Activated T-cell treated with anti-CD3 and anti-CD28 coated beads, Interleukin-2, amount 50 U/mL, for 72 hours (primary cell): ENCODE measurements around the gene SPATA31C1. TPM values are rescaled to one million over a fixed set of nuclear protein-coding genes. Genes with fewer than 3 reads are reported as not detected.
"Not testable (repeated sequence)": the region's sequence is repeated elsewhere in the genome, so short reads cannot be mapped to it uniquely, and the experiment has no call there.

Experiments used
- ATAC-seq, 2 donors: fragments of 150-1000 bp; cut with Tn5 transposase; replicated peaks in 1 of 2; 2 replicates each; pipeline ENCODE4 v1.10.0; 2021; ENCODE audit warnings: moderate library complexity in 2 of 2, mild to moderate bottlenecking in 1 of 2
- DNase-seq, 2 donors: peaks; one replicate each; pipeline ENCODE4 v3.0.0; 2021 to 2022; ENCODE audit warnings: mixed read lengths in 1 of 2
- H3K27ac Mint-ChIP-seq: one replicate; pipeline ENCODE4 v1.8.0; 2022; ENCODE audit warnings: mild to moderate bottlenecking, moderate library complexity, mixed read lengths
- H3K27me3 Mint-ChIP-seq: one replicate; pipeline ENCODE4 v1.8.0; 2022; ENCODE audit warnings: low read depth, mixed read lengths
- H3K36me3 Mint-ChIP-seq, 2 donors: one replicate each; pipeline ENCODE4 v1.8.0; 2022; ENCODE audit warnings: mixed read lengths in 2 of 2, mild to moderate bottlenecking in 1 of 2; ENCODE audit not compliant: insufficient read depth in 2 of 2
- H3K4me1 Mint-ChIP-seq: one replicate; pipeline ENCODE4 v1.8.0; 2022; ENCODE audit warnings: low read depth, mixed read lengths
- H3K4me3 Mint-ChIP-seq, 2 donors: one replicate each; pipeline ENCODE4 v1.8.0; 2022; ENCODE audit warnings: mild to moderate bottlenecking in 2 of 2, mixed read lengths in 2 of 2, moderate library complexity in 2 of 2
- H3K9me3 Mint-ChIP-seq, 2 donors: one replicate each; pipeline ENCODE4 v1.8.0; 2022; ENCODE audit warnings: mixed read lengths in 2 of 2
- total RNA-seq, 2 donors: library from RNA; stranded (reverse); gene quantifications; one replicate each; pipeline ENCODE4 v1.2.3, GENCODE V29; 2022

The SPATA31C1 gene
- total RNA-seq = not detected

GRCh38 chr9:87917662-87918061 is at the start of gene SPATA31C1:
TSS of gene SPATA31C1 (plus strand) at chr9:87917962.
- not testable (repeated sequence) for DNase-seq, H3K36me3 Mint-ChIP-seq, ATAC-seq, H3K9me3 Mint-ChIP-seq, H3K4me3 Mint-ChIP-seq, H3K27ac Mint-ChIP-seq, H3K4me1 Mint-ChIP-seq, H3K27me3 Mint-ChIP-seq

GRCh38 chr9:87868175-87868574 is 49.6 kb upstream of the SPATA31C1 start:
- peaks cover 0 to 6% of the 10 kb centered on the region in 2 donors for H3K36me3 Mint-ChIP-seq
- DNase-seq (no peak), ATAC-seq (no peak)
- peaks cover 6% of the 10 kb centered on the region in 2 donors for H3K9me3 Mint-ChIP-seq
- H3K4me3 Mint-ChIP-seq = no peak overlapping the region
- peaks cover 7% of the 10 kb centered on the region for H3K27me3 Mint-ChIP-seq
- no peaks in the 10 kb centered on the region for H3K4me1 Mint-ChIP-seq
- no peak overlapping the region for H3K27ac Mint-ChIP-seq

GRCh38 chr9:87868635-87869034 is 49.1 kb upstream of the SPATA31C1 start:
- Mint-ChIP-seq H3K4me3 (no peak overlapping the region), H3K4me1 (no peaks in the 10 kb centered on the region), H3K9me3 (peaks cover 6% of the 10 kb centered on the region in 2 donors), H3K36me3 (peaks cover 0 to 6% of the 10 kb centered on the region in 2 donors), H3K27ac (no peak overlapping the region), H3K27me3 (peaks cover 8% of the 10 kb centered on the region)
- DNase-seq = no peak
- no peak for ATAC-seq

DNA sequence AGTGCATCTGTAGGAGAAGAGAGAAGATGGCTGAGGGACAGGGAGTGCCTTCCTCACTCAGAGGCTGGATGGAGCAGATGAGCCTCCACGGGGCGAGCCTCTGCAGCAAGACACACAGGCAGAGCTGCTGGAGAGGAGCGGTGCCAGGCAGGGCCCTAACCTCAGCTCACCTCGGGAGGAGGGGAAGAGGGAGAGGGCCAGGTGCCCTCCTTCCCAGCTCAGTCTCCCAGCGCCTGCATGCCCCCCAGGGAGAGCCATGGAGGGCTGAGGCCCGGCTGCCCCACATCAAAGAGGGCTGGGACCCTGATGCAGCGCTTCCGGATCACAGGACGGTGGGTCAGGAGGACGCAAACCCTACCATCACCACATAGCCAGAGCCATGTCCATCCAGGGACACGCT is 48.7 kb upstream of the SPATA31C1 start:
- no peak for ATAC-seq

GRCh38 chr9:87871425-87872078 is 46.2 kb upstream of the SPATA31C1 start:
- peaks cover 0 to 6% of the 10 kb centered on the region in 2 donors for H3K36me3 Mint-ChIP-seq
- H3K4me3 Mint-ChIP-seq = no peak overlapping the region
- H3K9me3 Mint-ChIP-seq = peaks cover 6% of the 10 kb centered on the region in 2 donors
- ATAC-seq (no peak), DNase-seq (no peak)
- H3K4me1 Mint-ChIP-seq = no peaks in the 10 kb centered on the region
- H3K27ac Mint-ChIP-seq = no peak overlapping the region
- peaks cover 11% of the 10 kb centered on the region for H3K27me3 Mint-ChIP-seq

More for the DNA sequence above, 48.7 kb upstream of the SPATA31C1 start:
- Mint-ChIP-seq H3K27ac (no peak overlapping the region), H3K4me3 (no peak overlapping the region), H3K36me3 (peaks cover 0 to 6% of the 10 kb centered on the region in 2 donors), H3K4me1 (no peaks in the 10 kb centered on the region), H3K9me3 (peaks cover 6% of the 10 kb centered on the region in 2 donors), H3K27me3 (peaks cover 8% of the 10 kb centered on the region)
- no peak for DNase-seq

- no peak for DNase-seq
- Mint-ChIP-seq H3K4me1 (no peaks in the 10 kb centered on the region), H3K27ac (no peak overlapping the region), H3K36me3 (peaks cover 0 to 6% of the 10 kb centered on the region in 2 donors), H3K4me3 (no peak overlapping the region), H3K27me3 (peaks cover 17% of the 10 kb centered on the region), H3K9me3 (peaks cover 6% of the 10 kb centered on the region in 2 donors)
- no peak for ATAC-seq
Observed at GRCh38 chr9:87872079-87872624, 45.6 kb upstream of the SPATA31C1 start.

DNA sequence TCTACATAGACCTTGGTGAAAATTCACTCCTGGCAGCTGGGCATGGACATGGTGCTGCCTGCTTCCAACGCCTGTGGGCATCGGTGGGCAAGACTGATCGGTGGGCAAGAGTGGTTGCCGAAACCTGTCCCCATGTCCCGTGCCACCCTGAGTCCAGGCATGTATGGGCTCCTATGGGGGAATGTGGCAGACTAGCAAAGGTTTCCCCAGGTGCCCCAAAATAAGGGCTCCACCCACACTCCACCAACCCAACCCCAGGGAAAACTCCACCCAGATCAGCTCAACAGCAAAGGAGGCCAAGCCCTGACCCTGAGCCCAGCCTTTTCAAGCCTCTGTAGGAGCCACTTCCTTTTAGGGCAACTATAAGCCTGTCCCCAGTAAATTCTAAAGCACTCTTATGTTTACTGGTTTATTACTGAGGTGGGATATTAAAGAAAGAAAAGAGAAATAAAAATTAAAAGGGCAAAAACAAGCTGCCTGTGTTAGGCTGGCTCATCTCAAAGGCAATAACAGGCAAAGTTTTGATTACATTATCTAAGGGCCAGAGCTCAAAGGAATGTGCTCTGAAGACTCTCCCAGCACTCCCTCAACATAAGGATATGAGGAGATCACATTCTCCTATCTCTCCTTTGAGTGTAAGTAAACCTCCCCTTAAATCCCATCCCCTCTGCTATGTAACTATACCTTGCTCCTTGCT is 44.0 kb upstream of the SPATA31C1 start:
- H3K27ac Mint-ChIP-seq = peak overlapping the region; percentile 14
- H3K27me3 Mint-ChIP-seq = peaks cover 23% of the 10 kb centered on the region
- no peak for DNase-seq
- ATAC-seq = no peak
- H3K4me3 Mint-ChIP-seq = no peak overlapping the region
- H3K36me3 Mint-ChIP-seq = peaks cover 0 to 8% of the 10 kb centered on the region in 2 donors
- peaks cover 5% of the 10 kb centered on the region for H3K4me1 Mint-ChIP-seq
- H3K9me3 Mint-ChIP-seq = peaks cover 6 to 9% of the 10 kb centered on the region in 2 donors

GRCh38 chr9:87874304-87874623 is 43.5 kb upstream of the SPATA31C1 start:
- Mint-ChIP-seq H3K36me3 (peaks cover 0 to 9% of the 10 kb centered on the region in 2 donors), H3K4me3 (no peak overlapping the region), H3K4me1 (peaks cover 6% of the 10 kb centered on the region), H3K9me3 (peaks cover 6 to 10% of the 10 kb centered on the region in 2 donors), H3K27ac (peak overlapping the region; percentile 14), H3K27me3 (peaks cover 23% of the 10 kb centered on the region)
- DNase-seq = no peak
- no peak for ATAC-seq

DNA sequence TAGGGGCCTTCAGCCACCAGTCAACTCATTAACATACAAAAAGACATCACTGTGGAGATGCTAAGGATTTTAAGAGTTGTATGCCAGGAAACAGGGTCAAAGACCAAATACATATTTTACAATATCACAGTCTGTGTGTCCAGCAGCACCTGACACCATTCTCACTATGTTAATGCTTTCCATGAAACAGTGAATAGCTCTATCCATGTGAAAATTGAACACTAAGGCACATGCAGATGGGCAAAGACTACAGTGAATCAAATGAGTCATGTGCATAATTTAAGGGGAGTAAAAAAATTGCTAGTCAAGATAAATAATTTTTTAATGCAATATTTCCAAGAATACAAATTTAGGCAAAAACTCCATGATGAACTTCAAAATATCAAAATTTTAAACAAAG is 42.7 kb upstream of the SPATA31C1 start:
- peaks cover 26% of the 10 kb centered on the region for H3K27me3 Mint-ChIP-seq
- no peak overlapping the region for H3K4me3 Mint-ChIP-seq
- peaks cover 0 to 4% of the 10 kb centered on the region in 2 donors for H3K9me3 Mint-ChIP-seq
- ATAC-seq (no peak), DNase-seq (no peak)
- H3K4me1 Mint-ChIP-seq = peaks cover 10% of the 10 kb centered on the region
- H3K27ac Mint-ChIP-seq = no peak overlapping the region
- H3K36me3 Mint-ChIP-seq = peaks cover 0 to 3% of the 10 kb centered on the region in 2 donors

DNA sequence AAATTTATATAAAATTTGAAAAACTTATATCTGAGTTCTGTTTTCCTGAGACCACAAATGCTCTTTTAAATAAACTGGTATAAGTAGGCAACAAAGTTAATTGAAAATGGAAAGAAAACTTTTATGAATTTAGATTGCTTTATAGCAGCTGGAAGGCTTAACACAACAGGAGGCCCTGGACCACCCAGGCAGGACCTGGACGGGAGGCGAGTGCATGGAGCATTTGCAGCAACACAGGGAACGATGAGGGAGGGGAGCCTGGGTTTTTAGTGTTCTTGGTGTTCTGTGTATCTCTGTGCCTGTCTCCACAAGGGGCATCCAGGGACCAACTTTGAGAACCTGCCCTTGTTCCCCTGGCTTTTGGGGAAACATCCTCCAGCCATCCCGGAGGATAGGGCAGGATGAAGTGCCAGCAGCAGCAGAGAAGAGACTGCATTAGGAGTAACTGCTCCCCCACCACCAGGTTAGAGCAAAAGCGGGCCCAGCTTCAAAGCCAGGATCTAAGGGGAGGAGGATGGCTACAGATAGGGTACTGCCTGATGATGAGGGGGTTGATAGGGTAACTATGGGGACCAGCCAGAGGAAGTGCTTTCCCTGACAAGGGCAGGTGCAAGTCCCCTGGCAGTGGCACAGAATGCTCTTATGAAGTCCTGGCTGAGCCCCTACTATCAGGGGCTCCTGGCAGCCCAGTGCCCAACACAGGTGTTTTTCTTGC is 41.8 kb upstream of the SPATA31C1 start:
- peaks cover 14% of the 10 kb centered on the region for H3K4me1 Mint-ChIP-seq
- no peak overlapping the region for H3K27ac Mint-ChIP-seq
- H3K9me3 Mint-ChIP-seq = peaks cover 0 to 4% of the 10 kb centered on the region in 2 donors
- H3K27me3 Mint-ChIP-seq = peaks cover 30% of the 10 kb centered on the region
- ATAC-seq (no peak), DNase-seq (no peak)
- H3K36me3 Mint-ChIP-seq = peaks cover 0 to 3% of the 10 kb centered on the region in 2 donors
- H3K4me3 Mint-ChIP-seq = no peak overlapping the region

DNA sequence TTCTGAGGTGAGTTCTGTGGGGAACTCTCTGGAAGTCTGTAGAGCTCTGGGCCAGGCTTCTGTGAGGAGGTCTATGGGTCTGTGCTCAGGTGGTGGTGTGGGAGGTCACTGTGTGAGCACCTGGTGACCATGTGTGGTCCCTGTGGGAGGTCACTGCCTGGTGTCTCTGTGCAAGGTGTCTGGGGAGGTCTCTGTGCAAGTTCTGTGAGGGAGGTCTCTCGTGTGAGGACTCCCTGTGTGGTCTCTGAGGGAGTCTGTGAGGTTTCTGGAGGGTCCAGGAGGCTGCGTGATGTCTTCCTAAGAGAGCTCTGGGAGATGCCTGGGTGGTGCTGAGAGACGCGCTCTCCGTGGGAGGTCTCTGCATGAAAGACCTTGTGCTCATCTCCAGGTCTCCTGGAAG is 41.1 kb upstream of the SPATA31C1 start:
- Mint-ChIP-seq H3K9me3 (peaks cover 0 to 4% of the 10 kb centered on the region in 2 donors), H3K4me1 (peaks cover 14% of the 10 kb centered on the region), H3K27me3 (peaks cover 30% of the 10 kb centered on the region), H3K27ac (no peak overlapping the region), H3K4me3 (no peak overlapping the region), H3K36me3 (peaks cover 0 to 3% of the 10 kb centered on the region in 2 donors)
- DNase-seq (no peak), ATAC-seq (no peak)

DNA sequence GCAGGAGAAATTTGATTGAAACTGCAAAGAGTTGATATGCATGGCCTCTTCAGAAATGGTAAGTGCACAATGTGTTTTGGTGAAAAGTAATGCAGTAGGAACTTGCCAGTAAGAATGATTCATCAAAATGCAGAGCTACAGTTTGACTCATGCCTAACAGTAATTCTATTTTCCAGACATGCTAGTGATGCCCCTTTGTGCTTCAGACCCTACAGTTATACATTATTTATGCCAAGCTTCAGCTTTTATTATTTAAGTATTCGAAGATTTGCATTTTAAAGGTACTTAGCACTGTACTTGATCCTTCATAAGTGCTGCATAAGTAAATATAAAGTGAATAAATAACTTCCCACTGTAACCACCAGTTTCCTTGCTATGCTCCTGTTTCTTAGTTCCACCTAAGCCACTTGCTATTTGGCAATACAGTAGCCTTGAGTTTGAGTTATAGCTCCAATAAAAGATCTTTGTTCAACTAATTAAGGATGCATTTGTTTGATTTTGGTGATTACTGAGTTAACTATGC is 38.7 kb upstream of the SPATA31C1 start:
- peak; percentile 71 to 78 for ATAC-seq
- H3K4me1 Mint-ChIP-seq = peaks cover 14% of the 10 kb centered on the region
- peaks cover 0 to 3% of the 10 kb centered on the region in 2 donors for H3K36me3 Mint-ChIP-seq
- peaks cover 0 to 4% of the 10 kb centered on the region in 2 donors for H3K9me3 Mint-ChIP-seq
- H3K4me3 Mint-ChIP-seq = peak overlapping the region in 1 of 2 donors; percentile 3
- peaks cover 22% of the 10 kb centered on the region for H3K27me3 Mint-ChIP-seq
- no peak overlapping the region for H3K27ac Mint-ChIP-seq
- DNase-seq = no peak

GRCh38 chr9:87880116-87880515 is 37.6 kb upstream of the SPATA31C1 start:
- H3K4me3 Mint-ChIP-seq = no peak overlapping the region
- no peak for DNase-seq
- peaks cover 22% of the 10 kb centered on the region for H3K27me3 Mint-ChIP-seq
- H3K36me3 Mint-ChIP-seq = peaks cover 0 to 3% of the 10 kb centered on the region in 2 donors
- peaks cover 0 to 4% of the 10 kb centered on the region in 2 donors for H3K9me3 Mint-ChIP-seq
- ATAC-seq = no peak
- H3K27ac Mint-ChIP-seq = no peak overlapping the region
- H3K4me1 Mint-ChIP-seq = peaks cover 14% of the 10 kb centered on the region
